ENCODE results near the gene MED12L.

Gene MED12L

DNA sequence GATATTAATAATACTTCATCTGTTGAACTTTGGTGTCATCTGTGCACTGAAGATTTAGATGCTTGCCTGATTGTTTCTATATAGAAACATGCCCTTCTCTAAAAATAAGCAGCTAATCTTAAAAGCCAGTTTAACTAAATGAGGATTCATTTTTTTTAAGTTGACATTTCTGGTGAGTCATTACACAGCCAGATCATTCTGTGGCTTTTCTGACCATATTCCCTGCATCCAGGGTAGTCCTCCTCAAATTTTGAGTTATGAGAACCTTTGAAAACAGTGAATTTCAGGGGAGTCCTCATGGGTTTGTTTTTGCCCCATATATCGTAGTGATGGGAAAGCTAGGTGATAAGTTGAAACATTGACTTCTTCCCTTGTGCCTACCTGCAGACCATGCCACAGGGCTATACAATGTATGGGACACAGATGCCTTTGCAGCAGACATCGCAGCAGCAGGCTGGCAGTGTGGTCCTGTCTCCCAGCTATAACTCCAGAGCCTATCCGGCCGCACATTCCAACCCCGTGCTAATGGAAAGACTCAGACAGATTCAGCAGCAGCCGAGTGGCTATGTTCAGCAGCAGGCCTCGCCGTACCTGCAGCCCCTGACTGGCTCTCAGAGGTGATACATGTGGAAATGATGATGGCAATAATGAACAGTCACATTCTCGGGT lies 325.6 kb downstream of the MED12L start:
- Histone ChIP-seq H3K36me3 (ENCODE audit: control insufficient read depth, insufficient read depth, low read length) (no peaks in the 10 kb centered on the region), H3K9me3 (ENCODE audit: control insufficient read depth, low read length) (no peaks in the 10 kb centered on the region), H3K9ac (ENCODE audit: low read length) (no peak overlapping the region), H3K27me3 (ENCODE audit: control insufficient read depth, insufficient read depth, low read length) (no peaks in the 10 kb centered on the region), H3K4me3 (ENCODE audit: low read length) (no peak overlapping the region), H3K4me1 (ENCODE audit: control insufficient read depth, insufficient read depth, low read length) (no peaks in the 10 kb centered on the region)

- Histone ChIP-seq H3K27me3 (ENCODE audit: control insufficient read depth, insufficient read depth, low read length) (no peaks in the 10 kb centered on the region), H3K4me1 (ENCODE audit: control insufficient read depth, insufficient read depth, low read length) (no peaks in the 10 kb centered on the region), H3K9me3 (ENCODE audit: control insufficient read depth, low read length) (no peaks in the 10 kb centered on the region), H3K9ac (ENCODE audit: low read length) (no peak overlapping the region), H3K36me3 (ENCODE audit: control insufficient read depth, insufficient read depth, low read length) (no peaks in the 10 kb centered on the region), H3K4me3 (ENCODE audit: low read length) (no peak overlapping the region)
These were observed 327.5 kb downstream of the MED12L start for GRCh38 chr3:151412989-151413388.

DNA sequence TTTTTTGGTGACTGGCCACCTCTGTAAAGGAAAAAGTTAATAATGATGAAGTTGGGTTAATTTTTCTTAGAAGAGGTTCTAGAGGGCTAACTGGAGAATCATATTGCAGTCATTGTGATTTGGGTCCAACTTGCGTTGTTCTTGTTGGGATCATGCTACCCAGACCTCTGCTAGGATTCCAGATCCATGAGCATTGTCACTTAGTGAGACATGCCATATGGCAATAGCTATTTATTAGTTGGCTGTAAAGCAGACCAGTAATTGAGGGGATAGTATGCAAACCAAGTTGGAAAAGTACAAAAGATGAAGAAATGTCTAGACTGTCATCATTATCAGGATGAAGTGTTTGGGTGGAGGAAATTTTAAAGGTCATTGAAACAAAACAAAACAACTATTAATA lies 329.8 kb downstream of the MED12L start:
- Histone ChIP-seq H3K4me3 (ENCODE audit: low read length) (no peak overlapping the region), H3K4me1 (ENCODE audit: control insufficient read depth, insufficient read depth, low read length) (no peaks in the 10 kb centered on the region), H3K36me3 (ENCODE audit: control insufficient read depth, insufficient read depth, low read length) (no peaks in the 10 kb centered on the region), H3K9ac (ENCODE audit: low read length) (no peak overlapping the region), H3K27me3 (ENCODE audit: control insufficient read depth, insufficient read depth, low read length) (no peaks in the 10 kb centered on the region), H3K9me3 (ENCODE audit: control insufficient read depth, low read length) (no peaks in the 10 kb centered on the region)

GRCh38 chr3:151419806-151420205 lies 334.3 kb downstream of the MED12L start:
- Histone ChIP-seq H3K4me3 (ENCODE audit: low read length) (no peak overlapping the region), H3K9ac (ENCODE audit: low read length) (no peak overlapping the region), H3K27me3 (ENCODE audit: control insufficient read depth, insufficient read depth, low read length) (no peaks in the 10 kb centered on the region), H3K9me3 (ENCODE audit: control insufficient read depth, low read length) (no peaks in the 10 kb centered on the region), H3K4me1 (ENCODE audit: control insufficient read depth, insufficient read depth, low read length) (no peaks in the 10 kb centered on the region), H3K36me3 (ENCODE audit: control insufficient read depth, insufficient read depth, low read length) (no peaks in the 10 kb centered on the region)

- Histone ChIP-seq H3K4me1 (ENCODE audit: control insufficient read depth, insufficient read depth, low read length) (peaks cover 6% of the 10 kb centered on the region), H3K4me3 (ENCODE audit: low read length) (no peak overlapping the region), H3K27me3 (ENCODE audit: control insufficient read depth, insufficient read depth, low read length) (no peaks in the 10 kb centered on the region), H3K9me3 (ENCODE audit: control insufficient read depth, low read length) (no peaks in the 10 kb centered on the region), H3K36me3 (ENCODE audit: control insufficient read depth, insufficient read depth, low read length) (no peaks in the 10 kb centered on the region), H3K9ac (ENCODE audit: low read length) (no peak overlapping the region)
These were observed 336.5 kb downstream of the MED12L start for GRCh38 chr3:151421938-151422337.

GRCh38 chr3:151423091-151423490 lies 337.6 kb downstream of the MED12L start:
- H3K27me3 ChIP-seq (ENCODE audit: control insufficient read depth, insufficient read depth, low read length): no peaks in the 10 kb centered on the region
- no peaks in the 10 kb centered on the region for H3K9me3 ChIP-seq (ENCODE audit: control insufficient read depth, low read length)
- H3K36me3 ChIP-seq (ENCODE audit: control insufficient read depth, insufficient read depth, low read length): no peaks in the 10 kb centered on the region
- no peak overlapping the region for H3K9ac ChIP-seq (ENCODE audit: low read length)
- peaks cover 6% of the 10 kb centered on the region for H3K4me1 ChIP-seq (ENCODE audit: control insufficient read depth, insufficient read depth, low read length)
- no peak overlapping the region for H3K4me3 ChIP-seq (ENCODE audit: low read length)

- no peak overlapping the region for H3K4me3 ChIP-seq (ENCODE audit: low read length)
- no peak overlapping the region for H3K9ac ChIP-seq (ENCODE audit: low read length)
- H3K4me1 ChIP-seq (ENCODE audit: control insufficient read depth, insufficient read depth, low read length): peaks cover 6% of the 10 kb centered on the region
- no peaks in the 10 kb centered on the region for H3K27me3 ChIP-seq (ENCODE audit: control insufficient read depth, insufficient read depth, low read length)
- no peaks in the 10 kb centered on the region for H3K36me3 ChIP-seq (ENCODE audit: control insufficient read depth, insufficient read depth, low read length)
- no peaks in the 10 kb centered on the region for H3K9me3 ChIP-seq (ENCODE audit: control insufficient read depth, low read length)
These were observed 340.3 kb downstream of the MED12L start for GRCh38 chr3:151425627-151426340.

DNA sequence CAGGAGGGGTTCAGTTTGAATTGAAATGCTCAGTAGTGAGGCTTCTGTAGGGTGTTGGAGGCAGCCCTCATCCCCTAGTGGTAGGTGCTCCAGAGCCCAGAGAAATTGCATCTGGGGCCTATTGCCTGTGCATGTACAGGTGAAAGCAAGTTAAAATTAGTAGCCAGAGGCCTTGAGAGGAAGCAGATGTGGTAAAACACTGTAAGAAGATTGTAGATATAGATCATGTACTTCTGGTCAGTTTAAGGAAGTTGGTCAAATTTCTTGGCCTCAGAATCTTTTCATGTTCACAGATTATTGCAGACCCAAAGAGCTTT lies 340.8 kb downstream of the MED12L start:
- Histone ChIP-seq H3K9ac (ENCODE audit: low read length) (no peak overlapping the region), H3K36me3 (ENCODE audit: control insufficient read depth, insufficient read depth, low read length) (no peaks in the 10 kb centered on the region), H3K9me3 (ENCODE audit: control insufficient read depth, low read length) (no peaks in the 10 kb centered on the region), H3K4me3 (ENCODE audit: low read length) (no peak overlapping the region), H3K27me3 (ENCODE audit: control insufficient read depth, insufficient read depth, low read length) (no peaks in the 10 kb centered on the region), H3K4me1 (ENCODE audit: control insufficient read depth, insufficient read depth, low read length) (peaks cover 6% of the 10 kb centered on the region)

DNA sequence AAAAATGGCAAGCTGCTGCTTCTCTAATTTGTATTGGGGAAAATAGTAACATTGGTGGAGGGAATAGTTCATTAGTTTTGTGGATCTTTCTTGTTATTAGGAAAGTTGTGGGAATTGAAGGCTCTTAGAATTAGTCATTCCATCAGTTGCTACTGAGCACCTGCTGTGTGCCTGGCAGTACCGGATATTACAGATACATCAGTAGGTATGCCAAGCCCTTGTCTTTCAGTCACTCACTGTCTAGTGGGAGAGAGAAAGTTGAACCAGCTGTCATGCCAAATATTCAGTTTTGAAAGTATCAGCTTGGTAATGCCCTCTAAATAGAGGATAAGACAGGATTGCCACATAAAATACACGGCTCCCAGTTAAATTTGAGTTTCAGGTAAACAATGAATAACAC lies 342.9 kb downstream of the MED12L start:
- Histone ChIP-seq H3K4me1 (ENCODE audit: control insufficient read depth, insufficient read depth, low read length) (peaks cover 6% of the 10 kb centered on the region), H3K9ac (ENCODE audit: low read length) (no peak overlapping the region), H3K36me3 (ENCODE audit: control insufficient read depth, insufficient read depth, low read length) (no peaks in the 10 kb centered on the region), H3K4me3 (ENCODE audit: low read length) (no peak overlapping the region), H3K9me3 (ENCODE audit: control insufficient read depth, low read length) (no peaks in the 10 kb centered on the region), H3K27me3 (ENCODE audit: control insufficient read depth, insufficient read depth, low read length) (no peaks in the 10 kb centered on the region)

- no peaks in the 10 kb centered on the region for H3K36me3 ChIP-seq (ENCODE audit: control insufficient read depth, insufficient read depth, low read length)
- H3K9me3 ChIP-seq (ENCODE audit: control insufficient read depth, low read length): no peaks in the 10 kb centered on the region
- H3K27me3 ChIP-seq (ENCODE audit: control insufficient read depth, insufficient read depth, low read length): no peaks in the 10 kb centered on the region
- no peak overlapping the region for H3K4me3 ChIP-seq (ENCODE audit: low read length)
- peaks cover 5% of the 10 kb centered on the region for H3K4me1 ChIP-seq (ENCODE audit: control insufficient read depth, insufficient read depth, low read length)
- no peak overlapping the region for H3K9ac ChIP-seq (ENCODE audit: low read length)
These were observed 345.5 kb downstream of the MED12L start for GRCh38 chr3:151430821-151431484.

- no peaks in the 10 kb centered on the region for H3K9me3 ChIP-seq (ENCODE audit: control insufficient read depth, low read length)
- H3K9ac ChIP-seq (ENCODE audit: low read length): no peak overlapping the region
- no peaks in the 10 kb centered on the region for H3K27me3 ChIP-seq (ENCODE audit: control insufficient read depth, insufficient read depth, low read length)
- H3K4me1 ChIP-seq (ENCODE audit: control insufficient read depth, insufficient read depth, low read length): no peaks in the 10 kb centered on the region
- no peak overlapping the region for H3K4me3 ChIP-seq (ENCODE audit: low read length)
- no peaks in the 10 kb centered on the region for H3K36me3 ChIP-seq (ENCODE audit: control insufficient read depth, insufficient read depth, low read length)
These were observed 346.5 kb downstream of the MED12L start for GRCh38 chr3:151431940-151432339.

- no peaks in the 10 kb centered on the region for H3K36me3 ChIP-seq (ENCODE audit: control insufficient read depth, insufficient read depth, low read length)
- no peaks in the 10 kb centered on the region for H3K4me1 ChIP-seq (ENCODE audit: control insufficient read depth, insufficient read depth, low read length)
- H3K9me3 ChIP-seq (ENCODE audit: control insufficient read depth, low read length): no peaks in the 10 kb centered on the region
- no peak overlapping the region for H3K4me3 ChIP-seq (ENCODE audit: low read length)
- H3K9ac ChIP-seq (ENCODE audit: low read length): no peak overlapping the region
- H3K27me3 ChIP-seq (ENCODE audit: control insufficient read depth, insufficient read depth, low read length): no peaks in the 10 kb centered on the region
These were observed 347.3 kb downstream of the MED12L start for GRCh38 chr3:151432616-151433372.

Measured in mucosa of stomach (tissue), 1 donor.